NCI-H2107 treated with DMSO at 0.1 percent for 48 hours (cell line): ENCODE results near the gene SMIM5.

Experiments used
- DNase-seq: peaks from one replicate; lab custom pipeline; 2025; ENCODE audit not compliant: unreplicated experiment; lab: John Stamatoyannopoulos, UW

Gene SMIM5

GRCh38 chr17:75602644-75603043, 30.6 kb upstream of the SMIM5 start:
- no peak for DNase-seq

GRCh38 chr17:75603123-75603522, 30.1 kb upstream of the SMIM5 start:
- DNase-seq, result no peak

- no peak for DNase-seq
Observed at GRCh38 chr17:75604034-75604695, 29.1 kb upstream of the SMIM5 start.

GRCh38 chr17:75605790-75606189, 27.4 kb upstream of the SMIM5 start:
- no peak for DNase-seq

GRCh38 chr17:75607086-75607485, 26.1 kb upstream of the SMIM5 start:
- no peak for DNase-seq

GRCh38 chr17:75610103-75610984, 22.9 kb upstream of the SMIM5 start:
- DNase-seq, result no peak

- no peak for DNase-seq
Observed at GRCh38 chr17:75611851-75612429, 21.3 kb upstream of the SMIM5 start.

- no peak for DNase-seq
Observed at GRCh38 chr17:75612906-75613626, 20.2 kb upstream of the SMIM5 start.

GRCh38 chr17:75614006-75614405, 19.2 kb upstream of the SMIM5 start:
- no peak for DNase-seq

- no peak for DNase-seq
Observed at GRCh38 chr17:75614556-75615270, 18.5 kb upstream of the SMIM5 start.

GRCh38 chr17:75615301-75615700, 17.9 kb upstream of the SMIM5 start:
- no peak for DNase-seq

- DNase-seq, result no peak
Observed at GRCh38 chr17:75616521-75617122, 16.6 kb upstream of the SMIM5 start.

- DNase-seq, result no peak
Observed at GRCh38 chr17:75617218-75617617, 16.0 kb upstream of the SMIM5 start.

- no peak for DNase-seq
Observed at GRCh38 chr17:75617675-75618074, 15.6 kb upstream of the SMIM5 start.

GRCh38 chr17:75619506-75620431, 13.5 kb upstream of the SMIM5 start:
- DNase-seq, result no peak

GRCh38 chr17:75621489-75621888, 11.7 kb upstream of the SMIM5 start:
- no peak for DNase-seq

- DNase-seq, result no peak
Observed at GRCh38 chr17:75622076-75622475, 11.2 kb upstream of the SMIM5 start.

GRCh38 chr17:75622771-75623273, 10.4 kb upstream of the SMIM5 start:
- no peak for DNase-seq

GRCh38 chr17:75623386-75623785, 9.8 kb upstream of the SMIM5 start:
- DNase-seq, result no peak
